ENCODE results near the gene WNT10A. TPM values are rescaled to one million over a fixed set of nuclear protein-coding genes. Genes with fewer than 3 reads are reported as not detected.

WNT10A gene
- total and polyA plus RNA-seq, 9 donors = 0.04 to 12.4 (median 0.27) TPM; not detected in 4

GRCh38 chr2:218887079-218887478 lies 6.4 kb downstream of the WNT10A start:
- Histone ChIP-seq H3K4me3 (no peak overlapping the region), H3K9me3 (no peaks in the 10 kb centered on the region), H3K27me3 (no peaks in the 10 kb centered on the region), H3K27ac (no peak overlapping the region), H3K36me3 (no peaks in the 10 kb centered on the region), H3K4me1 (ENCODE audit: insufficient read depth) (no peaks in the 10 kb centered on the region)
- 76 to 83% (median 79%) methylated on average over 3 of the region's 3 CpGs for WGBS, 3 donors
- peak in 1 of 5 donors; percentile 2 for DNase-seq
- TF ChIP-seq EP300 (IDR thresholded peaks at IDR 0.05) (no peak), POLR2A (IDR thresholded peaks at IDR 0.05) (no peak), CTCF (IDR thresholded peaks at IDR 0.05) (no peak)
- intact Hi-C loops (cut with DNase I) = no loop called here

- intact Hi-C loops (cut with DNase I) = no loop called here
- no peak overlapping the region for H3K27ac ChIP-seq
- no peak for DNase-seq
- no peaks in the 10 kb centered on the region for H3K36me3 ChIP-seq
- 89 to 96% (median 90%) methylated on average over 5 of the region's 5 CpGs for WGBS, 3 donors
- no peaks in the 10 kb centered on the region for H3K9me3 ChIP-seq
- H3K4me1 ChIP-seq (ENCODE audit: insufficient read depth) = peaks cover 1% of the 10 kb centered on the region
- no peaks in the 10 kb centered on the region for H3K27me3 ChIP-seq
- H3K4me3 ChIP-seq = no peak overlapping the region
- TF ChIP-seq CTCF (IDR thresholded peaks at IDR 0.05) = no peak
- TF ChIP-seq POLR2A (IDR thresholded peaks at IDR 0.05) = no peak
- TF ChIP-seq EP300 (IDR thresholded peaks at IDR 0.05) = no peak
Observed at GRCh38 chr2:218888341-218888740, 7.7 kb downstream of the WNT10A start.

- intact Hi-C loops (cut with DNase I) = no loop called here
- TF ChIP-seq CTCF (IDR thresholded peaks at IDR 0.05) (no peak), EP300 (IDR thresholded peaks at IDR 0.05) (no peak), POLR2A (IDR thresholded peaks at IDR 0.05) (no peak)
- peaks cover 1% of the 10 kb centered on the region for H3K4me1 ChIP-seq (ENCODE audit: insufficient read depth)
- no peak overlapping the region for H3K27ac ChIP-seq
- peak in 1 of 5 donors; percentile 11 for DNase-seq
- H3K27me3 ChIP-seq = no peaks in the 10 kb centered on the region
- no peak overlapping the region for H3K4me3 ChIP-seq
- WGBS, 3 donors = 90 to 94% (median 92%) methylated on average over 23 of the region's 23 CpGs
- H3K9me3 ChIP-seq = no peaks in the 10 kb centered on the region
- H3K36me3 ChIP-seq = no peaks in the 10 kb centered on the region
Observed at GRCh38 chr2:218889937-218890336, 9.3 kb downstream of the WNT10A start.

- TF ChIP-seq CTCF (IDR thresholded peaks at IDR 0.05) = no peak
- no peak for TF ChIP-seq POLR2A (IDR thresholded peaks at IDR 0.05)
- no peak for TF ChIP-seq EP300 (IDR thresholded peaks at IDR 0.05)
- no peak overlapping the region for H3K4me3 ChIP-seq
- H3K27ac ChIP-seq = no peak overlapping the region
- no peak for DNase-seq
- no peaks in the 10 kb centered on the region for H3K27me3 ChIP-seq
- no peaks in the 10 kb centered on the region for H3K36me3 ChIP-seq
- H3K9me3 ChIP-seq = no peaks in the 10 kb centered on the region
- intact Hi-C loops (cut with DNase I) = no loop called here
- peaks cover 1% of the 10 kb centered on the region for H3K4me1 ChIP-seq (ENCODE audit: insufficient read depth)
- 79 to 81% (median 79%) methylated on average over 3 of the region's 3 CpGs for WGBS, 3 donors
Observed at GRCh38 chr2:218890369-218890768, 9.7 kb downstream of the WNT10A start.

All from ovary (tissue), 9 donors.